ENCODE data around the gene PDE6G. TPM values are rescaled to one million over a fixed set of nuclear protein-coding genes. Genes with fewer than 3 reads are reported as not detected.
A peak's percentile ranks its signal among the peaks of the same experiment; 100 is the strongest.

PDE6G gene
- total and polyA plus RNA-seq, 2 of the 13 experiments (the other 11 are each of a cell fraction or from before 2014, with no cell fraction given): 1.4 to 6.7 TPM

DNA sequence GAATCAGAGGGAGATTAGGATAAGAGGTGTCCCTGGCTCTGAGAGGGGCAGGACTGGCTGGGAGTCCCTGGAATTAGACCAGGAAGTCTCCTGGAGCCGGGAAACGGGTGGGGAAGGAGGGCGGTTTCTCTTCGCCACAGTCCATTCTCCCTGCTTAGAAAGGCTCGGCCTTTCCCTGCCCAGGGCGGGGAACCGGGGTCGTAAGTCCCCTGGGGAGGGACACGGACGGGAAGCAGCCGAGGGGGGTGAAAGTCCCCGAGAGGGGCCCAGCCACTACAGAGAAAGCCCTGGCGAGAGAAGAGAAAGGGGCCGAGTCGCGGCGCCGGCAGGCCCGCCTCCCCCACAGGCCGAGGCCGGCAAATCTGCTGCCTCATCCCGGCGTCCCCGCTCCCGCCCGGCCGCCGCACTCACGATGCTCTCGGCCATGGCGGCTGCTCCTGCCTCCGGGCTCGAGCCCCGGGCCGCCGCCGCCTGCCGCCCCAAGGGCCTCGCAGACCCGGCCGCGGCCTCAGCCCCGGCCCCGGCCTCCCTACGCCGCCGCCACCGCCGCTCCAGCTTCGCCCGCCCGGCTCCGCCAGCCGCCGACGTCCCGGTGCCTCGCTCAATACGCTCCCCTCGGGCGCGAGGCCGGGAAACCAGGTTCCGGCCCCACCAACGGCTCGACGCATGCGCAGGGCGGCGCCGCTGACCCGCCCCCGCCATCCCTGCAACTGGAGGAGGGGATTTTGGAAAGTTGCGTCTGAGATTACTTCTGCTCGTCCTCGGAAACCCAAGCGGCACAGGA, 19.6 kb downstream of the PDE6G start, which contains the start of the genes NPLOC4 and TSPAN10 (continued):
- TF ChIP-seq, protein P1, sequence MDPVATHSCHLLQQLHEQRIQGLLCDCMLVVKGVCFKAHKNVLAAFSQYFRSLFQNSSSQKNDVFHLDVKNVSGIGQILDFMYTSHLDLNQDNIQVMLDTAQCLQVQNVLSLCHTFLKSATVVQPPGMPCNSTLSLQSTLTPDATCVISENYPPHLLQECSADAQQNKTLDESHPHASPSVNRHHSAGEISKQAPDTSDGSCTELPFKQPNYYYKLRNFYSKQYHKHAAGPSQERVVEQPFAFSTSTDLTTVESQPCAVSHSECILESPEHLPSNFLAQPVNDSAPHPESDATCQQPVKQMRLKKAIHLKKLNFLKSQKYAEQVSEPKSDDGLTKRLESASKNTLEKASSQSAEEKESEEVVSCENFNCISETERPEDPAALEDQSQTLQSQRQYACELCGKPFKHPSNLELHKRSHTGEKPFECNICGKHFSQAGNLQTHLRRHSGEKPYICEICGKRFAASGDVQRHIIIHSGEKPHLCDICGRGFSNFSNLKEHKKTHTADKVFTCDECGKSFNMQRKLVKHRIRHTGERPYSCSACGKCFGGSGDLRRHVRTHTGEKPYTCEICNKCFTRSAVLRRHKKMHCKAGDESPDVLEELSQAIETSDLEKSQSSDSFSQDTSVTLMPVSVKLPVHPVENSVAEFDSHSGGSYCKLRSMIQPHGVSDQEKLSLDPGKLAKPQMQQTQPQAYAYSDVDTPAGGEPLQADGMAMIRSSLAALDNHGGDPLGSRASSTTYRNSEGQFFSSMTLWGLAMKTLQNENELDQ (CRISPR knock-in tag; IDR thresholded peaks at IDR 0.05; ENCODE audit: borderline replicate concordance): peak; percentile 21; the same call in 1 of the 2 replicates
- TF ChIP-seq, protein P2, sequence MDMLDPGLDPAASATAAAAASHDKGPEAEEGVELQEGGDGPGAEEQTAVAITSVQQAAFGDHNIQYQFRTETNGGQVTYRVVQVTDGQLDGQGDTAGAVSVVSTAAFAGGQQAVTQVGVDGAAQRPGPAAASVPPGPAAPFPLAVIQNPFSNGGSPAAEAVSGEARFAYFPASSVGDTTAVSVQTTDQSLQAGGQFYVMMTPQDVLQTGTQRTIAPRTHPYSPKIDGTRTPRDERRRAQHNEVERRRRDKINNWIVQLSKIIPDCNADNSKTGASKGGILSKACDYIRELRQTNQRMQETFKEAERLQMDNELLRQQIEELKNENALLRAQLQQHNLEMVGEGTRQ (IDR thresholded peaks at IDR 0.05; ENCODE audit: low read depth, low read length): no peak
- TF ChIP-seq, protein P2 (CRISPR knock-in tag; IDR thresholded peaks at IDR 0.05; ENCODE audit: borderline replicate concordance): no peak
- TF ChIP-seq HNRNPUL1 (IDR thresholded peaks at IDR 0.05; ENCODE audit: low read depth, low read length): no peak
- TF ChIP-seq GPN1 (CRISPR knock-in tag; IDR thresholded peaks at IDR 0.05; ENCODE audit: borderline replicate concordance): no peak; the same call in 1 of the 2 replicates
- peak; percentile 84 for TF ChIP-seq BORCS8-MEF2B (CRISPR knock-in tag; IDR thresholded peaks at IDR 0.05)
- no peak; the same call in 1 of the 2 replicates for TF ChIP-seq ZNF33B (CRISPR knock-in tag; IDR thresholded peaks at IDR 0.05)
- TF ChIP-seq ZNF567 (CRISPR knock-in tag; IDR thresholded peaks at IDR 0.05; ENCODE audit: borderline replicate concordance): no peak
- TF ChIP-seq, protein P3, sequence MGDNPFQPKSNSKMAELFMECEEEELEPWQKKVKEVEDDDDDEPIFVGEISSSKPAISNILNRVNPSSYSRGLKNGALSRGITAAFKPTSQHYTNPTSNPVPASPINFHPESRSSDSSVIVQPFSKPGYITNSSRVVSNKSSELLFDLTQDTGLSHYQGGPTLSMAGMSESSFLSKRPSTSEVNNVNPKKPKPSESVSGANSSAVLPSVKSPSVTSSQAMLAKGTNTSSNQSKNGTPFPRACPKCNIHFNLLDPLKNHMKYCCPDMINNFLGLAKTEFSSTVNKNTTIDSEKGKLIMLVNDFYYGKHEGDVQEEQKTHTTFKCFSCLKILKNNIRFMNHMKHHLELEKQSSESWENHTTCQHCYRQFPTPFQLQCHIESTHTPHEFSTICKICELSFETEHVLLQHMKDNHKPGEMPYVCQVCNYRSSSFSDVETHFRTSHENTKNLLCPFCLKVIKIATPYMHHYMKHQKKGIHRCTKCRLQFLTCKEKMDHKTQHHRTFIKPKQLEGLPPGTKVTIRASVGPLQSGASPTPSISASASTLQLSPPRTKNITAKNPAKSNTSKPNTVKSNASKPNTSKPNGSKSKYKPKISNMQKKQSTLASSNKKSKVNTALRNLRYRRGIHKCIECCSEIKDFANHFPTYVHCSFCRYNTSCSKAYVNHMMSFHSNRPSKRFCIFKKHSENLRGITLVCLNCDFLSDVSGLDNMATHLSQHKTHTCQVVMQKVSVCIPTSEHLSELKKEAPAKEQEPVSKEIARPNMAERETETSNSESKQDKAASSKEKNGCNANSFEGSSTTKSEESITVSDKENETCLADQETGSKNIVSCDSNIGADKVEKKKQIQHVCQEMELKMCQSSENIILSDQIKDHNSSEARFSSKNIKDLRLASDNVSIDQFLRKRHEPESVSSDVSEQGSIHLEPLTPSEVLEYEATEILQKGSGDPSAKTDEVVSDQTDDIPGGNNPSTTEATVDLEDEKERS (CRISPR knock-in tag; IDR thresholded peaks at IDR 0.05): no peak
- peak; percentile 55; the same call in 1 of the 2 replicates for TF ChIP-seq ZNF616 (CRISPR knock-in tag; IDR thresholded peaks at IDR 0.05; ENCODE audit: low read depth)
- no peak for TF ChIP-seq ZNF572 (CRISPR knock-in tag; IDR thresholded peaks at IDR 0.05)
- TF ChIP-seq HNRNPLL (IDR thresholded peaks at IDR 0.05; ENCODE audit: low read depth, low read length, poor library complexity, severe bottlenecking): peak; percentile 79
- TF ChIP-seq PAF1 (CRISPR knock-in tag; IDR thresholded peaks at IDR 0.05): no peak
- TF ChIP-seq ZNF816 (CRISPR knock-in tag; IDR thresholded peaks at IDR 0.05; ENCODE audit: borderline replicate concordance): no peak
- TF ChIP-seq NR2F2 (IDR thresholded peaks at IDR 0.05; ENCODE audit: borderline replicate concordance, low read depth): no peak; the same call in 1 of the 2 replicates
- peak; percentile 91; the same call in 1 of the 2 replicates for TF ChIP-seq ZSCAN9 (CRISPR knock-in tag; IDR thresholded peaks at IDR 0.05; ENCODE audit: borderline replicate concordance)
- peak; percentile 97 for TF ChIP-seq KLF6 (CRISPR knock-in tag; IDR thresholded peaks at IDR 0.05)
- peak; percentile 97 for TF ChIP-seq SPEN (CRISPR knock-in tag; IDR thresholded peaks at IDR 0.05; ENCODE audit: low read depth)
- TF ChIP-seq, protein P4, sequence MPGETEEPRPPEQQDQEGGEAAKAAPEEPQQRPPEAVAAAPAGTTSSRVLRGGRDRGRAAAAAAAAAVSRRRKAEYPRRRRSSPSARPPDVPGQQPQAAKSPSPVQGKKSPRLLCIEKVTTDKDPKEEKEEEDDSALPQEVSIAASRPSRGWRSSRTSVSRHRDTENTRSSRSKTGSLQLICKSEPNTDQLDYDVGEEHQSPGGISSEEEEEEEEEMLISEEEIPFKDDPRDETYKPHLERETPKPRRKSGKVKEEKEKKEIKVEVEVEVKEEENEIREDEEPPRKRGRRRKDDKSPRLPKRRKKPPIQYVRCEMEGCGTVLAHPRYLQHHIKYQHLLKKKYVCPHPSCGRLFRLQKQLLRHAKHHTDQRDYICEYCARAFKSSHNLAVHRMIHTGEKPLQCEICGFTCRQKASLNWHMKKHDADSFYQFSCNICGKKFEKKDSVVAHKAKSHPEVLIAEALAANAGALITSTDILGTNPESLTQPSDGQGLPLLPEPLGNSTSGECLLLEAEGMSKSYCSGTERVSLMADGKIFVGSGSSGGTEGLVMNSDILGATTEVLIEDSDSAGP (CRISPR knock-in tag; IDR thresholded peaks at IDR 0.05; ENCODE audit: borderline replicate concordance): peak; percentile 71
- TF ChIP-seq FOXC1 (CRISPR knock-in tag; IDR thresholded peaks at IDR 0.05; ENCODE audit: borderline replicate concordance): no peak
